ENCODE measurements around the gene TRAPPC11.

DNA sequence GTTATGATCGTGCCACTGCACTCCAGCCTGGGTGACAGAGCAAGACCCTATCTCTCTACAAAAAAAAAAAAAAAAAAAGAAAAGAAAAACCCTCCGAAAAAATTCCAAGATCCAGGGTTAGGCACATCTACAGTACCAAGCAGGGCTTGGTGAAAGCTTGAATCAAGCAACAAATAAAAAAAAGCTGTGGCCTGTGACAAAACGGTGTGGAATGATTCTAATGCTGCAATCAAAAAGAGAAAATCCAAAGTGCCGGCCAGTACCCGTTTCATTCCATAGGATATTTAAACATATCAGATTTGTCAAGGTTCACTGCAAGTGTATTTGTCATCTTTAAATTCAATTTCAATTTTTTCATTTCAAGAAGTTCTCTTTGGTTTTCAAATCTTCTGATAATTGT is 20.7 kb upstream of the TRAPPC11 start:
- TF ChIP-seq CTCF (IDR thresholded peaks at IDR 0.05; ENCODE audit: low read depth, low read length, missing input control) (no peak), GABPA (IDR thresholded peaks at IDR 0.05 in 1 of 2, conservative IDR thresholded peaks at IDR 0.05 in 1 of 2) (no peak), EGR1 (IDR thresholded peaks at IDR 0.05; ENCODE audit: low read depth in 2 of 2) (no peak), YY1 (IDR thresholded peaks at IDR 0.05) (no peak), REST (IDR thresholded peaks at IDR 0.05) (no peak), JUND (IDR thresholded peaks at IDR 0.05) (no peak)
- TF ChIP-seq, protein P1, sequence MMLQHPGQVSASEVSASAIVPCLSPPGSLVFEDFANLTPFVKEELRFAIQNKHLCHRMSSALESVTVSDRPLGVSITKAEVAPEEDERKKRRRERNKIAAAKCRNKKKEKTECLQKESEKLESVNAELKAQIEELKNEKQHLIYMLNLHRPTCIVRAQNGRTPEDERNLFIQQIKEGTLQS (IDR thresholded peaks at IDR 0.05), result no peak

All from liver (tissue), 3 donors.